IMR-90 (cell line): ENCODE measurements around the gene EXOC2.

Experiments
- CEBPB ChIP-seq: IDR thresholded peaks from 2 replicates; pipeline ENCODE4 v1.6.1; 2012; ENCODE audit warnings: low read depth, low read length, improper control_type of control experiment
- CTCF ChIP-seq: conservative IDR thresholded peaks from 2 replicates; pipeline ENCODE4 v1.5.1; 2012; ENCODE audit warnings: mild to moderate bottlenecking, low read depth, low read length, improper control_type of control experiment
- POLR2A ChIP-seq: IDR thresholded peaks from 2 replicates; pipeline ENCODE4 v1.6.1; 2012; ENCODE audit warnings: mild to moderate bottlenecking, low read depth, low read length
- RCOR1 ChIP-seq: IDR thresholded peaks from 2 replicates; pipeline ENCODE4 v1.6.1; 2012; ENCODE audit warnings: mild to moderate bottlenecking, low read length, improper control_type of control experiment; ENCODE audit not compliant: insufficient replicate concordance
- USF2 ChIP-seq: fragments of 150-350 bp; IDR thresholded peaks from 2 replicates; pipeline ENCODE4 v1.6.1; 2017; ENCODE audit warnings: mild to moderate bottlenecking, antibody characterized with exemption, low read length, low read depth

- TF ChIP-seq CEBPB, result no peak
- no peak for TF ChIP-seq POLR2A
- no peak for TF ChIP-seq RCOR1
- TF ChIP-seq CTCF, result no peak
- no peak for TF ChIP-seq USF2
Observed at GRCh38 chr6:599576-600448, 93.1 kb downstream of the EXOC2 start.
